MCF 10A (cell line): ENCODE measurements around the gene SIGLEC10. TPM values are rescaled to one million over a fixed set of nuclear protein-coding genes. Genes with fewer than 3 reads are reported as not detected.
"Not testable (repeated sequence)": the region's sequence is repeated elsewhere in the genome, so short reads cannot be mapped to it uniquely, and the experiment has no call there.

Source experiments
- BruUV-seq: library from RNA; stranded (reverse); fragments of 400-500 nt; replicated peaks from 2 replicates; lab custom pipeline; 2021; lab: Mats Ljungman, UMichigan
- CTCF ChIA-PET: fragments of 300-600 bp; sonication (Branson Sonifier 250); formaldehyde crosslinking; extraction: SDS; loops from one replicate; lab custom pipeline; 2021; ENCODE audit warnings: antibody characterized with exemption, inconsistent platforms; lab: Yijun Ruan, JAX
- POLR2A ChIA-PET: fragments of 300-600, 350-650 bp; sonication (Branson Sonifier 250); formaldehyde crosslinking; extraction: SDS; loops from one replicate; lab custom pipeline; 2020; ENCODE audit warnings: antibody characterized with exemption, inconsistent platforms; lab: Yijun Ruan, JAX
- DNase-seq: peaks from one replicate; pipeline ENCODE4 v3.0.0-alpha.2; 2018; ENCODE audit not compliant: unreplicated experiment
- H3K27ac Mint-ChIP-seq: one replicate; pipeline ENCODE4 v1.8.0; 2022; ENCODE audit warnings: mild to moderate bottlenecking, low read depth, mixed read lengths; ENCODE audit not compliant: unreplicated experiment
- H3K27me3 Mint-ChIP-seq: one replicate; pipeline ENCODE4 v1.8.0; 2022; ENCODE audit warnings: mixed read lengths; ENCODE audit not compliant: insufficient read depth, unreplicated experiment
- H3K36me3 Mint-ChIP-seq: one replicate; pipeline ENCODE4 v1.8.0; 2022; ENCODE audit warnings: mild to moderate bottlenecking, moderate library complexity, mixed read lengths; ENCODE audit not compliant: insufficient read depth, unreplicated experiment
- H3K4me1 Mint-ChIP-seq: one replicate; pipeline ENCODE4 v1.8.0; 2022; ENCODE audit warnings: mixed read lengths; ENCODE audit not compliant: insufficient read depth, unreplicated experiment
- H3K4me3 Mint-ChIP-seq: one replicate; pipeline ENCODE4 v1.8.0; 2022; ENCODE audit warnings: mild to moderate bottlenecking, moderate library complexity, mixed read lengths; ENCODE audit not compliant: unreplicated experiment
- H3K9me3 Mint-ChIP-seq: one replicate; pipeline ENCODE4 v1.8.0; 2022; ENCODE audit warnings: mixed read lengths; ENCODE audit not compliant: unreplicated experiment
- CTCF ChIP-seq: fragments of 200-600 bp; IDR thresholded peaks from one replicate; pipeline ENCODE4 v1.8.0; 2022; ENCODE audit warnings: antibody characterized with exemption, mild to moderate bottlenecking; ENCODE audit not compliant: unreplicated experiment
- intact Hi-C: fragments of 100-400 bp; cut with micrococcal nuclease; formaldehyde crosslinking; loops from 2 replicates; pipeline ENCODE4 v1.14.1; 2022
- total RNA-seq: library from RNA; stranded (reverse); gene quantifications from 2 replicates; pipeline ENCODE4 v1.2.3, GENCODE V29; 2022

The SIGLEC10 gene
- total RNA-seq, 1 experiment from 2014 or later, result not detected

DNA sequence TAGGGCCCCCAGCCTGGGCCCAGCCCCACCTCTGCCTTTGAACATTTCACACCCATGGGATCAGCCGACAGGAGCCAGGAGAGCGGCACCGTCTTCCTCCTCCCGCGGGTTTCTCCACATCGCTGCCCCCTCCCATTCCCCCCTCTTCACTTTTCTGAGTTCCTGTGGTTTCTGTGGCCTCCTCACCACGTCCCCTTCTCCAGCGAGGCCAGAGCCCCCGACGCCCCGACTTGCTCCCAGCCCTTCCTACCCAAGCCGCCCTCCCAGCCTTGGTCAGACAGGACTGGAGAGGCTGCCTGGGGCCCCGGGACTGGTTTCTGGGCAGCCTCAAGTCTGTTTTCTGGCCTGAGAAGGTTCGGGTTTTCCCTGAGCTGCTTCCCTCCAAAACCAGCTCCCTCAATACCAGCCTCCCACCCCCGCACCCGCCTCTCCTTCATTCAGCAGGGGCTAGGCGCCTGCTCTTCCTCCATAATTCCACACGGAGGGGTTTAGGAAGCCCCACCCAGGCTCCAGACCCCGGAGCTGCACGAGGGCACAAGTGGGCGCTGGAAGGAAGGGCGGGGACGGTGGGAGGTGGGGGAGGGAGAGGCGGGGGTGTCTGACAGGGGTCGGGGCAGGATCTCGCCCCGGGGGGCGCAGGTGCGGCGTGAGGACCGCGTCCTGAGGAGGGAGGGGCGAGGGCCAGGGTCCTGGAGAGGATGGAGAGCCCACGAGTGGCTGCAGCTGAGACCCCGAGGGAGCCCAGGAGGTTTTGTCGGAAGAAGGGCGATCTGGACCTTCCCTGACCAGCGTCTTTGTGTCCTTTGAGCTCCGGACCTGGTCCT, 4.0 kb upstream of the SIGLEC10 start:
- intact Hi-C loops, result loop anchor here (5.0 kb wide), 1 partner anchor 236 kb away; no protein-coding TSS in a partner anchor
- no peak overlapping the region for H3K27ac Mint-ChIP-seq

GRCh38 chr19:51420511-51420910, 3.1 kb upstream of the SIGLEC10 start:
- H3K36me3 Mint-ChIP-seq, H3K9me3 Mint-ChIP-seq, BruUV-seq, DNase-seq, H3K4me3 Mint-ChIP-seq, H3K27ac Mint-ChIP-seq, H3K27me3 Mint-ChIP-seq, H3K4me1 Mint-ChIP-seq, POLR2A ChIA-PET: not testable (repeated sequence)
- CTCF ChIA-PET, result interaction anchor here (0.6 to 2.6 kb wide), 13 partner anchors 12 to 956 kb away, joined by 3 to 11 read pairs (median 5); no protein-coding TSS in a partner anchor
- intact Hi-C loops, result loop anchor here (5.0 kb wide), 1 partner anchor 237 kb away; no protein-coding TSS in a partner anchor

More for the DNA sequence above, 4.0 kb upstream of the SIGLEC10 start:
- Mint-ChIP-seq H3K36me3 (no peaks in the 10 kb centered on the region), H3K9me3 (no peaks in the 10 kb centered on the region), H3K27me3 (no peaks in the 10 kb centered on the region), H3K4me1 (no peaks in the 10 kb centered on the region), H3K4me3 (no peak overlapping the region)
- CTCF ChIA-PET, result interaction anchor here (0.6 to 2.6 kb wide), 21 partner anchors 12 to 356 kb away, joined by 3 to 11 read pairs (median 4); no protein-coding TSS in a partner anchor
- TF ChIP-seq CTCF, result no peak
- no TSS peak for BruUV-seq
- no peak for DNase-seq
- POLR2A ChIA-PET, result no interaction called here

- no peaks in the 10 kb centered on the region for H3K36me3 Mint-ChIP-seq
- no peak for TF ChIP-seq CTCF
- no peak for DNase-seq
- ChIA-PET CTCF (interaction anchor here (0.8 to 2.6 kb wide), 2 partner anchors 14 to 97 kb away, joined by 3 to 9 read pairs; no protein-coding TSS in a partner anchor), POLR2A (interaction anchor here (0.6 kb wide), 1 partner anchor 13 kb away, joined by 3 read pairs; no protein-coding TSS in a partner anchor)
- no peak overlapping the region for H3K27ac Mint-ChIP-seq
- no peak overlapping the region for H3K4me3 Mint-ChIP-seq
- intact Hi-C loops, result no loop called here
- no peaks in the 10 kb centered on the region for H3K27me3 Mint-ChIP-seq
- no peaks in the 10 kb centered on the region for H3K4me1 Mint-ChIP-seq
- H3K9me3 Mint-ChIP-seq, result no peaks in the 10 kb centered on the region
- no TSS peak for BruUV-seq
Measured at GRCh38 chr19:51418707-51419106, 1.3 kb upstream of the SIGLEC10 start.

- no peak for TF ChIP-seq CTCF
- BruUV-seq, result no TSS peak
- no peak for DNase-seq
- H3K27ac Mint-ChIP-seq, result no peak overlapping the region
- CTCF ChIA-PET, result interaction anchor here (0.6 to 2.6 kb wide), 6 partner anchors 19 to 1227 kb away, joined by 3 to 9 read pairs (median 4); no protein-coding TSS in a partner anchor
- H3K4me3 Mint-ChIP-seq, result no peak overlapping the region
- H3K27me3 Mint-ChIP-seq, result no peaks in the 10 kb centered on the region
- H3K36me3 Mint-ChIP-seq, result no peaks in the 10 kb centered on the region
- no peaks in the 10 kb centered on the region for H3K4me1 Mint-ChIP-seq
- intact Hi-C loops, result no loop called here
- POLR2A ChIA-PET, result interaction anchor here (0.9 kb wide), 1 partner anchor 78 kb away, joined by 3 read pairs; no protein-coding TSS in a partner anchor
- no peaks in the 10 kb centered on the region for H3K9me3 Mint-ChIP-seq
Measured at GRCh38 chr19:51417810-51418157, 342 bp upstream of the SIGLEC10 start.

DNA sequence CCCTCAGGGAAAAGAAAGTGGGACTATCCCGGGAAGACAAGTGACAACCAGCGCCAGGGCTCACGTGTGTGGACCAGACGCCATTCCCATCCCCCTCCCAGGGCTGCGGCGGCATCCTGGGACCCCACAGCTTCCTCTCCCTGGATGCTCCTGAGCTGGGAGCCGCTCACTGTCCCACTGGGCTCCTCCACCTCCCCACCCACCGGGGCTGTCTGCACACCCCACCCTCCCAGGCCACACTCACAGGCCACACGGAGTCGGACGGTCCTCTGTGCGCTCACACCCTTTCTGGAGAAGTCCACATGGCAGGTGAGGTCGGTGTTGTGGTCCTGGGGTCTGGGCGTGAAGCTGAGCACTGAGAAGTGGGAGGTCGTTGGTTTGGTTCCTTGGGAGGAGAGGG, 1.0 kb downstream of the SIGLEC10 start:
- intact Hi-C loops, H3K4me3 Mint-ChIP-seq, H3K9me3 Mint-ChIP-seq, H3K36me3 Mint-ChIP-seq, POLR2A ChIA-PET, H3K4me1 Mint-ChIP-seq, BruUV-seq, DNase-seq, H3K27me3 Mint-ChIP-seq, H3K27ac Mint-ChIP-seq: not testable (repeated sequence)
- CTCF ChIA-PET, result interaction anchor here (1.7 to 2.6 kb wide), 2 partner anchors 56 to 99 kb away, joined by 6 to 9 read pairs; no protein-coding TSS in a partner anchor
